K562 (cell line): ENCODE data around the gene JPH2. TPM values are rescaled to one million over a fixed set of nuclear protein-coding genes. Genes with fewer than 3 reads are reported as not detected.

Experiments
- ATAC-seq: fragments of 200-7000 bp; cut with Tn5 transposase; 3 replicates; pipeline ENCODE4 v1.9.1; 2020; ENCODE audit warnings: moderate library complexity
- BruUV-seq: library from RNA; stranded (reverse); fragments of 400-500 nt; replicated peaks from 2 replicates; lab custom pipeline; 2021; lab: Mats Ljungman, UMichigan
- CTCF ChIA-PET: fragments of 300-600 bp; formaldehyde crosslinking; extraction: SDS; loops from one replicate; lab custom pipeline; 2021; ENCODE audit warnings: low intra/inter-chr PET ratio; lab: Yijun Ruan, JAX
- POLR2A ChIA-PET: fragments of 300-600, 350-650 bp; sonication (Branson Sonifier 250); formaldehyde crosslinking; extraction: SDS; loops from one replicate; lab custom pipeline; 2021; ENCODE audit warnings: antibody characterized with exemption, inconsistent platforms; lab: Yijun Ruan, JAX
- DNase-seq, 4 experiments: peaks; one replicate each; pipeline versions ENCODE4 v3.0.0 to v3.0.0-alpha.2; 2011 to 2018; ENCODE audit warnings: low spot score in 3 of 4, mixed read lengths in 3 of 4; ENCODE audit errors: extremely low read depth in 1 of 4
- FAIRE-seq: peaks from 2 replicates; lab custom pipeline; 2011; peaks lifted over from hg19 to GRCh38; lab: Jason Lieb, UNC
- H2AFZ ChIP-seq: 2 replicates; pipeline ENCODE4 v1.6.0; 2011; ENCODE audit warnings: low read depth, low read length, control low read depth, inconsistent platforms
- H3K27ac ChIP-seq: fragments of 200-600 bp; 3 replicates; pipeline ENCODE4 v1.8.0; 2011; ENCODE audit warnings: low read depth, mild to moderate bottlenecking, control low read depth, inconsistent platforms, low read length, moderate library complexity, mixed read lengths; ENCODE audit errors: extremely low read depth
- H3K27me3 ChIP-seq, 2 experiments: fragments of 300-600 bp in 1 of 2; 2 replicates in 1 of 2; 3 replicates in 1 of 2; pipeline versions ENCODE4 v1.6.0 to v1.8.0; 2011; ENCODE audit warnings: inconsistent platforms in 2 of 2, low read length in 2 of 2, mild to moderate bottlenecking in 1 of 2, mixed read lengths in 1 of 2, moderate library complexity in 1 of 2; ENCODE audit not compliant: control insufficient read depth in 2 of 2, insufficient read depth in 2 of 2
- H3K36me3 ChIP-seq: fragments of 300-600 bp; 3 replicates; pipeline ENCODE4 v1.8.0; 2011; ENCODE audit warnings: mild to moderate bottlenecking, low read length, inconsistent platforms; ENCODE audit not compliant: control insufficient read depth, insufficient read depth
- H3K4me1 ChIP-seq, 2 experiments: fragments of 200-600 bp in 1 of 2; replicated peaks in 1 of 2; 2 replicates in 1 of 2; 3 replicates in 1 of 2; pipeline versions ENCODE4 v1.5.1 to v1.8.0; 2011; ENCODE audit warnings: inconsistent platforms in 2 of 2, low read length in 2 of 2, mild to moderate bottlenecking in 1 of 2, mixed read lengths in 1 of 2, moderate library complexity in 1 of 2; ENCODE audit not compliant: control insufficient read depth in 2 of 2, insufficient read depth in 2 of 2
- H3K4me2 ChIP-seq: 2 replicates; pipeline ENCODE4 v1.6.1; 2011; ENCODE audit warnings: low read length, control low read depth, inconsistent platforms, mixed read lengths; ENCODE audit not compliant: insufficient read depth
- H3K4me3 ChIP-seq: fragments of 200-600 bp; sonication (generic), shearing (Covaris generic); 2 replicates; pipeline ENCODE4 v1.5.1; 2016; ENCODE audit warnings: control low read depth, inconsistent platforms
- H3K79me2 ChIP-seq: fragments of 200-600 bp; 3 replicates; pipeline ENCODE4 v1.8.0; 2011; ENCODE audit warnings: low read length, inconsistent platforms; ENCODE audit not compliant: control insufficient read depth, insufficient read depth
- H3K9ac ChIP-seq, 2 experiments: 2 replicates each; pipeline versions ENCODE4 v1.6.0 to v1.6.1; 2011; ENCODE audit warnings: low read depth in 2 of 2, low read length in 2 of 2, control low read depth in 1 of 2, inconsistent platforms in 1 of 2, mild to moderate bottlenecking in 1 of 2, mixed read lengths in 1 of 2; ENCODE audit not compliant: insufficient read depth in 1 of 2
- H3K9me1 ChIP-seq: one replicate; pipeline ENCODE4 v1.6.0; 2011; ENCODE audit warnings: inconsistent platforms, mild to moderate bottlenecking, low read length, moderate library complexity; ENCODE audit not compliant: control insufficient read depth, insufficient read depth
- H3K9me3 ChIP-seq: replicated peaks from 2 replicates; pipeline ENCODE4 v1.5.1; 2011; ENCODE audit warnings: low read depth, low read length, inconsistent platforms; ENCODE audit not compliant: control insufficient read depth, insufficient read depth
- H4K20me1 ChIP-seq: replicated peaks from 2 replicates; pipeline ENCODE4 v1.6.1; 2011; ENCODE audit warnings: low read length, inconsistent platforms, mixed read lengths; ENCODE audit not compliant: control insufficient read depth, insufficient read depth
- C11orf30 ChIP-seq: fragments of 450-650 bp; IDR thresholded peaks from 2 replicates; pipeline ENCODE4 v1.6.1; 2016; ENCODE audit warnings: low read depth, mild to moderate bottlenecking
- DDX20 ChIP-seq: fragments of 450-650 bp; IDR thresholded peaks from 2 replicates; pipeline ENCODE4 v1.6.1; 2016; ENCODE audit warnings: missing genetic modification characterization, low read depth, mild to moderate bottlenecking, missing compliant biosample characterization, moderate library complexity
- NR2C2 ChIP-seq, 2 experiments: fragments of 200-800 bp in 1 of 2; sonication (Bioruptor generic) in 1 of 2; sonication (generic) in 1 of 2; formaldehyde crosslinking in 1 of 2; IDR thresholded peaks; 2 replicates each; pipeline versions ENCODE4 v1.6.1 to v1.8.0; 2016 to 2022; ENCODE audit warnings: mild to moderate bottlenecking in 1 of 2, missing compliant biosample characterization in 1 of 2, missing genetic modification characterization in 1 of 2, missing genetic modification reagents in 1 of 2
- RAD21 ChIP-seq, 2 experiments: fragments of 250-450 bp in 1 of 2; fragments of 450-650 bp in 1 of 2; sonication (Bioruptor Pico) in 1 of 2; formaldehyde crosslinking in 1 of 2; IDR thresholded peaks in 1 of 2; conservative IDR thresholded peaks in 1 of 2; 2 replicates each; pipeline versions ENCODE4 v1.4.0 to v1.8.0; 2020 to 2022; ENCODE audit warnings: mild to moderate bottlenecking in 2 of 2, moderate library complexity in 1 of 2
- RNF219 ChIP-seq: fragments of 250-450 bp; sonication (Bioruptor Pico); IDR thresholded peaks from 2 replicates; pipeline ENCODE4 v1.5.0; 2022; ENCODE audit warnings: mild to moderate bottlenecking
- ZNF507 ChIP-seq: conservative IDR thresholded peaks from 2 replicates; pipeline ENCODE4 v1.6.1; 2017; ENCODE audit warnings: missing genetic modification characterization, missing compliant biosample characterization
- WGBS: fragments of 100-300 bp; shearing (Covaris generic); methylation state at CpG from one replicate; pipeline ENCODE4 v1.1.6; 2016; ENCODE audit warnings: low coverage, mixed read lengths; ENCODE audit not compliant: insufficient coverage; ENCODE audit errors: missing lambda C conversion rate; 5-methylcytosine and 5-hydroxymethylcytosine counted together
- in situ Hi-C: fragments of 300-500 bp; cut with MboI; formaldehyde crosslinking; loops from 4 replicates; pipeline ENCODE4 v1.15.0; 2018; ENCODE audit warnings: inconsistent platforms, mixed read lengths
- intact Hi-C: fragments of 100-400 bp; cut with micrococcal nuclease; formaldehyde crosslinking; loops from 2 replicates; pipeline ENCODE4 v1.14.2; 2022
- polyA plus RNA-seq, 8 experiments: library from polyadenylated mRNA; depleted of rRNA in 4 of 8; stranded (reverse) in 5 of 8; unstranded in 3 of 8; fragments of >200 nt; fragmentation: Nextera tagmentation in 2 of 8; fragmentation: Illumina TruSeq in 1 of 8; extraction: Ambion mirVana in 2 of 8; extraction: Trizol in 1 of 8; gene quantifications; 2 replicates each; pipeline versions ENCODE4 v1.2.1 to v1.2.3, GENCODE V29; 2011 to 2014; ENCODE audit warnings: inconsistent platforms in 1 of 8, missing spikeins in 1 of 8
- total RNA-seq, 7 experiments: library from RNA; depleted of rRNA in 6 of 7; stranded (reverse); fragments of >200 nt in 6 of 7; fragmentation: Illumina TruSeq in 2 of 7; extraction: Trizol in 2 of 7; gene quantifications; 2 replicates each; pipeline versions ENCODE4 v1.2.1 to v1.2.3, GENCODE V29; 2011 to 2021; ENCODE audit warnings: low replicate concordance in 1 of 7
- TF ChIP-seq, protein P1 (sequence below): fragments of 250-450 bp; sonication (Bioruptor Pico); IDR thresholded peaks from 2 replicates; pipeline ENCODE4 v1.5.0; 2021; ENCODE audit warnings: mild to moderate bottlenecking, borderline replicate concordance

JPH2 gene
- total and polyA plus RNA-seq, 9 of the 15 experiments (the other 6 are each of a cell fraction or from before 2014, with no cell fraction given), result not detected

- no peaks in the 10 kb centered on the region for H3K36me3 ChIP-seq
- ChIA-PET POLR2A (interaction anchor here (0.5 kb wide), 1 partner anchor 713 kb away, joined by 3 read pairs; no protein-coding TSS in a partner anchor), CTCF (no interaction called here)
- no peak overlapping the region for H3K27ac ChIP-seq
- H2AFZ ChIP-seq, result no peak overlapping the region
- 7% methylated on average over 4 of the region's 4 CpGs for WGBS
- BruUV-seq, result no TSS peak
- H3K4me2 ChIP-seq, result no peak overlapping the region
- TF ChIP-seq NR2C2 (CRISPR knock-in tag; IDR thresholded peaks at IDR 0.05), result no peak
- TF ChIP-seq NR2C2 (tag; IDR thresholded peaks at IDR 0.05), result no peak
- TF ChIP-seq, protein P1, sequence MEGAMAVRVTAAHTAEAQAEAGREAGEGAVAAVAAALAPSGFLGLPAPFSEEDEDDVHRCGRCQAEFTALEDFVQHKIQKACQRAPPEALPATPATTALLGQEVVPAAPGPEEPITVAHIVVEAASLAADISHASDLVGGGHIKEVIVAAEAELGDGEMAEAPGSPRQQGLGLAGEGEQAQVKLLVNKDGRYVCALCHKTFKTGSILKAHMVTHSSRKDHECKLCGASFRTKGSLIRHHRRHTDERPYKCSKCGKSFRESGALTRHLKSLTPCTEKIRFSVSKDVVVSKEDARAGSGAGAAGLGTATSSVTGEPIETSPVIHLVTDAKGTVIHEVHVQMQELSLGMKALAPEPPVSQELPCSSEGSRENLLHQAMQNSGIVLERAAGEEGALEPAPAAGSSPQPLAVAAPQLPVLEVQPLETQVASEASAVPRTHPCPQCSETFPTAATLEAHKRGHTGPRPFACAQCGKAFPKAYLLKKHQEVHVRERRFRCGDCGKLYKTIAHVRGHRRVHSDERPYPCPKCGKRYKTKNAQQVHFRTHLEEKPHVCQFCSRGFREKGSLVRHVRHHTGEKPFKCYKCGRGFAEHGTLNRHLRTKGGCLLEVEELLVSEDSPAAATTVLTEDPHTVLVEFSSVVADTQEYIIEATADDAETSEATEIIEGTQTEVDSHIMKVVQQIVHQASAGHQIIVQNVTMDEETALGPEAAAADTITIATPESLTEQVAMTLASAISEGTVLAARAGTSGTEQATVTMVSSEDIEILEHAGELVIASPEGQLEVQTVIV (CRISPR knock-in tag), result no peak
- TF ChIP-seq DDX20 (tag), result no peak
- TF ChIP-seq ZNF507, result no peak
- TF ChIP-seq C11orf30, result no peak
- no peak for TF ChIP-seq RNF219
- TF ChIP-seq RAD21 (CRISPR knock-in tag; conservative IDR thresholded peaks at IDR 0.05 in 1 of 2, IDR thresholded peaks at IDR 0.05 in 1 of 2), result no peak
- H3K9me3 ChIP-seq, result no peaks in the 10 kb centered on the region
- in situ Hi-C loops, result no loop called here
- H3K27me3 ChIP-seq, result peaks cover 5 to 27% of the 10 kb centered on the region in 2 experiments; a peak in 2 of 5 replicates
- H3K9me1 ChIP-seq, result no peaks in the 10 kb centered on the region
- H3K4me3 ChIP-seq, result no peak overlapping the region
- H3K9ac ChIP-seq, result no peak overlapping the region
- ATAC-seq (peak; percentile 31; the same call in 2 of the 3 replicates), DNase-seq (no peak), FAIRE-seq (no peak)
- no peaks in the 10 kb centered on the region; a peak in 1 of 5 replicates for H3K4me1 ChIP-seq
- H4K20me1 ChIP-seq, result 0 out of 2 replicates have a peak, but pooled peaks cover 3% of the 10 kb centered on the region
- intact Hi-C loops, result no loop called here
- H3K79me2 ChIP-seq, result no peaks in the 10 kb centered on the region
Measured at GRCh38 chr20:44133424-44133823, 53.6 kb downstream of the JPH2 start.
